DMS 273 (cell line): ENCODE results near the gene MSX1.
"Not testable (repeated sequence)": the region's sequence is repeated elsewhere in the genome, so short reads cannot be mapped to it uniquely, and the experiment has no call there.

Source experiments
- DNase-seq: peaks from one replicate; lab custom pipeline; 2025; ENCODE audit not compliant: unreplicated experiment; lab: John Stamatoyannopoulos, UW

MSX1 gene

DNA sequence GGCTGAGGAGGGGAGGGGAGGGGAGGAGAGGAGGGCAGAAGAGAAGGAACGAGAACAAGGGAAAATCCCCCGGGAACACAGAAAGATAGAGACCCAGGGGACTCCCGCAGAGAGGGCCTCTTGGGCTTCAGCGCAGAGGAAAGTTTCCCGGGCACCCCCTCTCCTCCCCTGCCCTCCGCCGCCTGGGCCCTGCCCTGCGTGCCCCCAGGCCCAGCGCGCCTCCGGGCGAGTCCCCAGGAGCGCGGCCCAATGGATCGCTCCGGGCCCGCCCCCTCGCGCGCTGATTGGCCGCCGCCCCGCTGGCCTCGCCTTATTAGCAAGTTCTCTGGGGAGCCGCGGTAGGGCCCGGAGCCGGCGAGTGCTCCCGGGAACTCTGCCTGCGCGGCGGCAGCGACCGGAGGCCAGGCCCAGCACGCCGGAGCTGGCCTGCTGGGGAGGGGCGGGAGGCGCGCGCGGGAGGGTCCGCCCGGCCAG, at the start of gene MSX1:
Gene MSX1, plus strand, starts transcription at position 341 of the 474 bp plus-strand sequence. CDS start 235 bp downstream, outside the sequence.
- peak; percentile 90 for DNase-seq

GRCh38 chr4:4810092-4810774, 49.2 kb upstream of the MSX1 start:
- no peak for DNase-seq

DNA sequence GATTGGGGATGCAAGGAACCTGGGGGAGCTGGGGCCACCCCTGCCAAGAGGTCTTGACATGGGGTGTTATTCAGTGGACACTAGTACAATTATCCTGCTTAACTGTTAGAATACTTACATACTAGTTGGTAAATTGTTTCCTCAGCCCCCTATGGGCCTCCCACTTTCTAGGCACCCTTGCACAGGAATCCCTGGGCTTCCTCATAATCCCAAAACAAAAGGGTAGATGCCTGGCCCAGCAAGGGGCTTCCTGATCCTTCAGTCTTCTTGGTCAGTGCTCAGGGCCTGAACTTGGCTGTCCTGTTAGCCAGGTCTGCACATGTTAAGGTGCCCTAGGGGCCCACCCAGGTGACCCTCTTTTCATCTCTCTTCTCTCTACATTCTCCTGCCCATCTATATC, 48.7 kb upstream of the MSX1 start:
- DNase-seq = no peak

GRCh38 chr4:4812145-4812794, 47.2 kb upstream of the MSX1 start:
- no peak for DNase-seq

- DNase-seq = no peak
Measured at GRCh38 chr4:4818415-4819212, 40.9 kb upstream of the MSX1 start.

DNA sequence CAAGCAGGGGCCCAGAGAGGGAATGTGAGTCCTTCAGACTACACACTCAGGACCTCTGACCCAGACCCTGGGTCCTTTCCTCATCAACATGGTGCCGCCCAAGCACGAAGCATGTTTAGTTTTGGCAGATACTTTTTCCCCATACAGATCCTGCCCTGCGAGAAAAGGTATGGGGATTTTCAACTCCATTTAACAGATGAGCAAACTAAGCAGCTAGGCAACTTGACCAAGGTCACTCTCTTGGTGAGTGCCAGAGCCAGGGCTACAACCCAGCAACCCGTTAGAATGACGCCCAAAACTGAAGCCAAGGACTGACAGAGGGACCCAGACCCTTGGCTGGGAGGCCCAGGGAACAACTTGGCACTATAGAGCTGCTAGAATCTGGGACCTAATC, 40.3 kb upstream of the MSX1 start:
- DNase-seq = no peak

DNA sequence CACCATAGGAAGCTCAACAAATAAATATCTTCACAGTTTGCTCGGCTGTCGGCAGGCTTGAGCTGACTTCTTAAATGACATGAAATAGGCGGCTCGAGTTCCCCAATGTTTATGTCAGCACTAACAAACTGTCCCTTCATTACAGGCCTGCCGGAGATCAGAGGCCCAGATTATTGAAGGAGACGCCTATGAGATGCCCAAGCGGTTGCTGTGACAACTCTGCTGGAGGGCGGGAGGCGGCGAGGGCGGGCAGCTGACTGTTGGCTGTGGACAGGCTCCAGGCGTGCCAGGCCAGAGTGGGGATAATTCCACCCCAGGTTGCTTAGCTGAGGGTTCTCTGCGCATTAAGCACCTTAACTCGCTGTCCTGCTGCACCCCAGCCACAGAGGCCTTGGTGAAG, 39.2 kb upstream of the MSX1 start:
- no peak for DNase-seq

- no peak for DNase-seq
Measured at GRCh38 chr4:4820739-4821138, 38.7 kb upstream of the MSX1 start.

- DNase-seq = no peak
Measured at GRCh38 chr4:4821577-4821976, 37.9 kb upstream of the MSX1 start.

DNA sequence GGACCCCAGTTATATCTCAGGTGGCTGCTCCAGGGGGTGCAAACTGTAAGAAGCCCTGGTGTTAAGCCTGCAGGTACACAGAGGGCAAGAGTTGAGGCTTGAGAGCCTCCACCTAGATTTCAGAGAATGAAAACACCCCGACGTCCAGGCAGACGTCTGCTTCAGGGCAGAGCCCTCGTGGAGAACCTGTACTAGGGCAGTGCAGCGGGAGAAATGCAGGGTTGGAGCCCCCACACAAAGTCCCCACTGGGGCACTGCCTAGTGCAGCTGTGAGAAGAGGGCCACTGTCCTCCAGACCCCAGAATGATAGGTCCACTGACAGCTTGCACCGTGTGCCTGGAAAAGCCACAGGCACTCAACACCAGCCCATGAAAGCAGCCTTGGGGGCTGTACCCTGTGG, 37.2 kb upstream of the MSX1 start:
- not testable (repeated sequence) for DNase-seq

DNA sequence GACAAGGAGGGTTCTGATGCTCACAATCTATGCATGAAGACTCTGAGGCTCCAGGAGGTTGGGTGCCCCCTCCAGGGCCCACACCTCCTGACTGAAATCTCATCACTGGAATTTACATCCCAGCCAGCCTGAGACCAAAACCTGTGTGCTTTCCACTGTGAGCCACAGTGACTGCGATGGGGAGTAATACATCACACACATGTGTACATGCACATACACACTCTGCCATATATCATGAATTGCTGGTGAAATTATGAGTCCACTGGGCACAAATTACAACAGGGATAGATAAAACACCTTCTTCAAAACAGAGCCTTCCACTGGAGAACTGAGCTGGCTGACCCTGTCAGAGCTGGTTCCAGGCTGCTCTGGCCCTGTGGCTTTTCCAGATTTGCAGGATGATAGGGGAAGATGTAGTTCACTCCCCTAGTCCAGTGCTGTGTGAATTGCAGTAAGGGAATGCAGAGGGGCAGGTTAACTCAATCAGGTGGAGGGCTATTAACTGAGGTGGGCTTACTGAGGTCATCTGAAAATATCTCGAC, 35.8 kb upstream of the MSX1 start:
- no peak for DNase-seq

DNA sequence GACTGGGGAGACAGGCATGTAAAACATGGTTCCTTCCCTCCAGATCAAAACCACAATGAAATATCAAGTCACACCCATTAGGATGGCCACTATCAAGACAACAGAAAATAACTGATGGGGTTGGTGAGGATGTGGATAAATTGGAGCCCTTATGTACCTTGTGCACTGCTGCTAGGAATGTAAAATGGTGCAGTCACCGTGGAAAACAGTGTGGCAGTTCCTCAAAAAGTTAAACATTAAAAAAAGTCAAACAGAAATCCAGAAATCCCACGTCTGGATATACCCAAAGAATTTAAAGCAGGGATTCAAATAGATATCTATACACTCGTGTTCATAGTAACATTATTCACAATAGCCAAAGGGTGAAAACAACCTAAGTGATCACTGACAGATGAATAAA, 35.2 kb upstream of the MSX1 start:
- DNase-seq = no peak

GRCh38 chr4:4825431-4825830, 34.0 kb upstream of the MSX1 start:
- no peak for DNase-seq

DNA sequence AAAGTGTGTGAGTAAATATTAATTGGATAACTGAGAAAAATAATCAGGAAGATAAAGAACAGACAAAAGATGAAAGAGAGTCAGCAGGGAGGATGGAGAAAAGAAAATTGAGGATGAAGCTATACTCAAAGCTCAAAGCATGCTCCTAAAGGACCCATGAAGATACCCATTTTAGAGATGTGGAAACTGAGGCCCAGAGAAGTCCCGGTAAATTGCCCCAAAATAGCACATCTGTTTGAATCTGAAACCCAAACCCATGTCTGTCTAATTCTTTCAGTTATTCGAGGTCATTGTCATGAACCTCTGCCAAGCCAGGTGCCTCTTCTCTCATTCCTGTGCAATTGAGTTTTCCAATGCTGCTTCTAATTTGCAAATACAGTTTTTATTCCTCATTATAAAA, 29.6 kb upstream of the MSX1 start:
- no peak for DNase-seq

DNA sequence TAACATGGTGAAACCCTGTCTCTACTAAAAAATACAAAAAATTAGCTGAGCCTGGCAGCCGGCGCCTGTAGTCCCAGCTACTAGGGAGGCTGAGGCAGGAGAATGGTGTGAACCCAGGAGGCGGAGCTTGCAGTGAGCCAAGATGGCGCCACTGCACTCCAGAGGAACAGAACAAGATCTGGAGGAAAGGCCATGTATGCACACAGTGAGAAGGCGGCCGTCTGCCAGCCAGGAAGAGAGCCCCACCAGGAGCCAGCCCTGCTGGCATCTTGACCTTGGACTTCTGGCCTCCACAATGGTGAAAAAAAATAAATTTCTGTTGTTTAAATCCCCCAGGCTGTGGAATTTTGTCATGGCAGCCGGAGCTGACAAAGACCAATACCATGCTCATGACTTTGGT, 28.2 kb upstream of the MSX1 start:
- DNase-seq = no peak

DNA sequence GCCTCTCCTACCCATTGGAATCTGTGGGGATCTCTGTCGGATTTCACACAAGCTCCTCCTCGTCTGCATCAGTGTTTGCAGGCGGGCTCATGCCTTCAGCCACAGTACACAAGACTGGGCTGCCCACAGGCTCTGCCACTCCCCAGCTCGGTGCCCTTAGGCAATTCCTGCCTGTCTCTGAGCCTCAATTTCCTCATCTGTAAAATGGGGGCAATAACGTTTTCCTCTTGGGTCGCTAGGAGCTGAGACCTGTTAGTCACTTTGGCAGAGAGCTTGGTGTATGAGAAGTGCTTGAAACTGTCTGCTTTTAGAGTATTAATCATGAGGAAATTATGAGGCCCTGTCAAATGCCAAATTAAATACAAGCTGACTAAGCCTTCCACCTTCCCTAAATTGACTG, 27.6 kb upstream of the MSX1 start:
- no peak for DNase-seq

DNA sequence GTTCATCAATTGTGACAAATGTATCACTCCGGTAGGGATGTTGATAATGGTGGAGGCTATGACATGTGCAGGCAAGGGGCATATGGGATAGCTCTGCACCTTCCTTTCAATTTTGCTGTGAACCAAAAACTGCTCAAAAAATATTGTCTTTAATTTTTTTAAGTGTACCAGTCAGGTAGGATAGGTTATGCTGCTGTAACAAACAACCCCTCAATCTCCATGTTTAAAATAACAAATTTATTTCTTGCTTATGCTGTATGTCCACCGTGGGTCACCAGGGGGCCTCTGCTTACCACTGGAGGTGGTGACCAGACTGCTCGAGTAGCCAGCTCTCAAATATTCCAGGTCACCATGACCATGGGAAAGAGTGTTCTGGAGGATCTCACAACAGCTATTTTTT, 23.4 kb upstream of the MSX1 start:
- no peak for DNase-seq

DNA sequence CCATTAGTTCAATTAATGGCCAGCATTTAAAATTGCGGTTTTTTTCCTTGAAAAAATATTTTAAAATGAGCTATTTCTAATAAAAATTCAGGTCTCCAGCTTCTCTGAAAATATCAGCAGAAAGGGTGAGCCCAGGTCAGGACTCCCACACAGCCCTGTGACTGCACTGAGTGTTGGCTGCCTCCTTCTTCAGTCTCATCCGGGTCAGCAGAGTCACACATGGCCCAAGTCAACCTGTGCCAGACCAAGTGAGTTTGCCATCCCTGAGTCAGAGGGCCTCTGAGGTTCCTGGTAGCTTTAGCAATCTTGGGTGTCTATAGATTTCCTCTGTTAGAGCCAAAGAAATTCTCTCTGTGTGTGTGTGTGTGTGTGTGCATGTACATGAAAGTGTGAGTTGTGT, 22.1 kb upstream of the MSX1 start:
- DNase-seq = no peak

DNA sequence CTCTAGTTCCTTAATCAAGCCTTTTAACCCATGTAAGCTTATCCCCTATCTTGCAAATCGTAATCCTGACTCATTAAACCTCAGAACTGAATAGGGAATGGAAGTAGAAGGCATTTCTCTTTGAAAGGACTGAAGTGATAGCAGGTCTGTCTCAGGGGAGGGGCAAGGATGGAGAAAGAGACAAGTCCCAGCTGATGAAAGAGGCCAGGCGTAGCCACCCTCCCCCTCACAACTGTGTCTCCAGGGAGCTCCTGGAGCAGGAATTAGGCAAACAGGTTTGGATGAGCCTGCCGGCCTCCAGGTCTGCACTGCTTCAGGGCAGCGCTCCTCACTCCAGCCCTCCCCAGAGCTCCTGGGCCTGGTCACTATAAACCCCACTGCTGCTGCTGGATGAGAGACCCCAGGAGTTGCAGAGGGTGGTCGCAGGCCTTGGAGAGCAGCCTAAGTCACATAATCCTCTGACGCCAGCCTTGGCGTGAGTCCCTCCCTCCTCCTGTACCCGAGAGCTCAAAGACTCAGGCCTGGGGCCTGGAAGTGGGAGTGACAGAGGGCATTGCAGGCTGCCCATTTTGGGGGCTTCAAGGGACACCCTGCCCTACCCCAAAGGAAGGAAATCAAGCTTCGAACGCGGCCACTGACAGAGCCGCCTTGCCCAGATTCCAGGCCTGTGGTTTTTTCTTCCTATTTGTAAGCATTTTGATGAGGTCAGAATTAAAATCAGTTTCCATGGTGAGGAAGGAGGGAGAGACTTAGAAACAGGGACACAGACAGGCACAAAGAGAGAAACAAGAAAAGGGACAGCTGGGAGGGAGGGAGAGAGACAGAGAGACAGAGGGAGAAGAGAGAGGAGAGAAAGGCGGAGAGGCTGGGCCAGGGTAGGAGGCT, 21.2 kb upstream of the MSX1 start:
- peak; percentile 36 for DNase-seq

GRCh38 chr4:4838936-4839810, 20.3 kb upstream of the MSX1 start:
- peak; percentile 36 for DNase-seq
